ENCODE data around the gene PPP1R7.
"Not testable (repeated sequence)": the region's sequence is repeated elsewhere in the genome, so short reads cannot be mapped to it uniquely, and the experiment has no call there.

PPP1R7 gene

GRCh38 chr2:241149925-241150659, at the start of gene PPP1R7:
PPP1R7 (plus strand) TSS chr2:241150467; CDS start chr2:241150496, 29 bp downstream.
- peaks cover 8 to 30% (median 25%) of the 10 kb centered on the region in 5 donors for H3K4me1 ChIP-seq (ENCODE audit: control insufficient read depth in 5 of 5, insufficient read depth in 5 of 5, low read length in 5 of 5)
- H3K4me3 ChIP-seq (ENCODE audit: low read depth in 1 of 5, low read length in 5 of 5) = peak within 1 kb of the TSS; percentile 75 to 95 (median 88)
- H3K9ac ChIP-seq (ENCODE audit: low read length in 5 of 5) = peak within 1 kb of the TSS; percentile 39 to 88 (median 78)
- peaks cover 0 to 2% (median 0%) of the 10 kb centered on the region in 5 donors for H3K27me3 ChIP-seq (ENCODE audit: control insufficient read depth in 5 of 5, insufficient read depth in 4 of 5, low read length in 5 of 5)
- H3K36me3 ChIP-seq (ENCODE audit: control insufficient read depth in 5 of 5, insufficient read depth in 5 of 5, low read length in 5 of 5) = peaks cover 0 to 12% (median 7%) of the 10 kb centered on the region in 5 donors
- H3K27ac ChIP-seq (ENCODE audit: low read depth, low read length) = peak within 1 kb of the TSS; percentile 73
- H3K9me3 ChIP-seq (ENCODE audit: control insufficient read depth in 5 of 5, low read length in 5 of 5) = no peaks in the 10 kb centered on the region

GRCh38 chr2:241102239-241102803, 47.9 kb upstream of the PPP1R7 start, which contains the start of gene MTERF4:
MTERF4 (minus strand) TSS chr2:241102287; CDS start chr2:241102273, 14 bp downstream.
- Histone ChIP-seq H3K4me3 (ENCODE audit: low read depth in 1 of 5, low read length in 5 of 5) (peak within 1 kb of the TSS; percentile 90 to 95 (median 93)), H3K4me1 (ENCODE audit: control insufficient read depth in 5 of 5, insufficient read depth in 5 of 5, low read length in 5 of 5) (peaks cover 3 to 30% (median 24%) of the 10 kb centered on the region in 5 donors), H3K9me3 (ENCODE audit: control insufficient read depth in 5 of 5, low read length in 5 of 5) (no peaks in the 10 kb centered on the region), H3K27me3 (ENCODE audit: control insufficient read depth in 5 of 5, insufficient read depth in 4 of 5, low read length in 5 of 5) (no peaks in the 10 kb centered on the region), H3K9ac (ENCODE audit: low read length in 5 of 5) (peak within 1 kb of the TSS; percentile 84 to 99 (median 91)), H3K36me3 (ENCODE audit: control insufficient read depth in 5 of 5, insufficient read depth in 5 of 5, low read length in 5 of 5) (peaks cover 0 to 21% (median 17%) of the 10 kb centered on the region in 5 donors), H3K27ac (ENCODE audit: low read depth, low read length) (peak within 1 kb of the TSS; percentile 80)

GRCh38 chr2:241103176-241103595, 47.1 kb upstream of the PPP1R7 start:
- Histone ChIP-seq H3K27ac (ENCODE audit: low read depth, low read length) (no peak overlapping the region), H3K9me3 (ENCODE audit: control insufficient read depth in 5 of 5, low read length in 5 of 5) (no peaks in the 10 kb centered on the region), H3K9ac (ENCODE audit: low read length in 5 of 5) (peak overlapping the region in 4 of 5 donors; percentile 84 to 99 (median 94)), H3K27me3 (ENCODE audit: control insufficient read depth in 5 of 5, insufficient read depth in 4 of 5, low read length in 5 of 5) (no peaks in the 10 kb centered on the region), H3K36me3 (ENCODE audit: control insufficient read depth in 5 of 5, insufficient read depth in 5 of 5, low read length in 5 of 5) (peaks cover 0 to 16% (median 11%) of the 10 kb centered on the region in 5 donors), H3K4me1 (ENCODE audit: control insufficient read depth in 5 of 5, insufficient read depth in 5 of 5, low read length in 5 of 5) (peaks cover 3 to 30% (median 24%) of the 10 kb centered on the region in 5 donors), H3K4me3 (ENCODE audit: low read depth in 1 of 5, low read length in 5 of 5) (peak overlapping the region; percentile 90 to 95 (median 93))

GRCh38 chr2:241104611-241105010, 45.7 kb upstream of the PPP1R7 start:
- H3K4me1 ChIP-seq (ENCODE audit: control insufficient read depth in 5 of 5, insufficient read depth in 5 of 5, low read length in 5 of 5) = peaks cover 7 to 31% (median 26%) of the 10 kb centered on the region in 5 donors
- H3K27me3 ChIP-seq (ENCODE audit: control insufficient read depth in 5 of 5, insufficient read depth in 4 of 5, low read length in 5 of 5); H3K9me3 ChIP-seq (ENCODE audit: control insufficient read depth in 5 of 5, low read length in 5 of 5); H3K36me3 ChIP-seq (ENCODE audit: control insufficient read depth in 5 of 5, insufficient read depth in 5 of 5, low read length in 5 of 5); H3K9ac ChIP-seq (ENCODE audit: low read length in 5 of 5); H3K4me3 ChIP-seq (ENCODE audit: low read depth in 1 of 5, low read length in 5 of 5); H3K27ac ChIP-seq (ENCODE audit: low read depth, low read length): not testable (repeated sequence)

GRCh38 chr2:241105641-241106040, 44.6 kb upstream of the PPP1R7 start:
- Histone ChIP-seq H3K9ac (ENCODE audit: low read length in 5 of 5) (no peak overlapping the region), H3K27ac (ENCODE audit: low read depth, low read length) (no peak overlapping the region), H3K4me1 (ENCODE audit: control insufficient read depth in 5 of 5, insufficient read depth in 5 of 5, low read length in 5 of 5) (peaks cover 7 to 30% (median 26%) of the 10 kb centered on the region in 5 donors), H3K4me3 (ENCODE audit: low read depth in 1 of 5, low read length in 5 of 5) (no peak overlapping the region), H3K27me3 (ENCODE audit: control insufficient read depth in 5 of 5, insufficient read depth in 4 of 5, low read length in 5 of 5) (no peaks in the 10 kb centered on the region), H3K9me3 (ENCODE audit: control insufficient read depth in 5 of 5, low read length in 5 of 5) (no peaks in the 10 kb centered on the region), H3K36me3 (ENCODE audit: control insufficient read depth in 5 of 5, insufficient read depth in 5 of 5, low read length in 5 of 5) (no peaks in the 10 kb centered on the region)

GRCh38 chr2:241107031-241107783, 43.1 kb upstream of the PPP1R7 start:
- no peak overlapping the region for H3K9ac ChIP-seq (ENCODE audit: low read length in 5 of 5)
- no peaks in the 10 kb centered on the region for H3K27me3 ChIP-seq (ENCODE audit: control insufficient read depth in 5 of 5, insufficient read depth in 4 of 5, low read length in 5 of 5)
- H3K36me3 ChIP-seq (ENCODE audit: control insufficient read depth in 5 of 5, insufficient read depth in 5 of 5, low read length in 5 of 5) = no peaks in the 10 kb centered on the region
- H3K4me1 ChIP-seq (ENCODE audit: control insufficient read depth in 5 of 5, insufficient read depth in 5 of 5, low read length in 5 of 5) = peaks cover 4 to 21% (median 12%) of the 10 kb centered on the region in 5 donors
- no peaks in the 10 kb centered on the region for H3K9me3 ChIP-seq (ENCODE audit: control insufficient read depth in 5 of 5, low read length in 5 of 5)
- no peak overlapping the region for H3K27ac ChIP-seq (ENCODE audit: low read depth, low read length)
- no peak overlapping the region for H3K4me3 ChIP-seq (ENCODE audit: low read depth in 1 of 5, low read length in 5 of 5)

- H3K36me3 ChIP-seq (ENCODE audit: control insufficient read depth in 5 of 5, insufficient read depth in 5 of 5, low read length in 5 of 5) = no peaks in the 10 kb centered on the region
- H3K27me3 ChIP-seq (ENCODE audit: control insufficient read depth in 5 of 5, insufficient read depth in 4 of 5, low read length in 5 of 5) = no peaks in the 10 kb centered on the region
- peaks cover under 1 to 13% (median 4%) of the 10 kb centered on the region in 5 donors for H3K4me1 ChIP-seq (ENCODE audit: control insufficient read depth in 5 of 5, insufficient read depth in 5 of 5, low read length in 5 of 5)
- peak overlapping the region in 2 of 5 donors; percentile 0 to 11 for H3K4me3 ChIP-seq (ENCODE audit: low read depth in 1 of 5, low read length in 5 of 5)
- no peak overlapping the region for H3K9ac ChIP-seq (ENCODE audit: low read length in 5 of 5)
- no peak overlapping the region for H3K27ac ChIP-seq (ENCODE audit: low read depth, low read length)
- no peaks in the 10 kb centered on the region for H3K9me3 ChIP-seq (ENCODE audit: control insufficient read depth in 5 of 5, low read length in 5 of 5)
Measured at GRCh38 chr2:241108271-241109209, 41.7 kb upstream of the PPP1R7 start.

GRCh38 chr2:241109210-241110088, 40.8 kb upstream of the PPP1R7 start:
- Histone ChIP-seq H3K36me3 (ENCODE audit: control insufficient read depth in 5 of 5, insufficient read depth in 5 of 5, low read length in 5 of 5) (peaks cover 0 to under 1% (median 0%) of the 10 kb centered on the region in 5 donors), H3K4me3 (ENCODE audit: low read depth in 1 of 5, low read length in 5 of 5) (no peak overlapping the region), H3K9ac (ENCODE audit: low read length in 5 of 5) (no peak overlapping the region), H3K27ac (ENCODE audit: low read depth, low read length) (no peak overlapping the region), H3K27me3 (ENCODE audit: control insufficient read depth in 5 of 5, insufficient read depth in 4 of 5, low read length in 5 of 5) (no peaks in the 10 kb centered on the region), H3K4me1 (ENCODE audit: control insufficient read depth in 5 of 5, insufficient read depth in 5 of 5, low read length in 5 of 5) (peaks cover 0 to 13% (median 4%) of the 10 kb centered on the region in 5 donors), H3K9me3 (ENCODE audit: control insufficient read depth in 5 of 5, low read length in 5 of 5) (no peaks in the 10 kb centered on the region)

Data from subcutaneous abdominal adipose tissue (tissue), 5 donors.